KG1 (cell line): ENCODE results near the gene EOLA2.
"Not testable (repeated sequence)": the region's sequence is repeated elsewhere in the genome, so short reads cannot be mapped to it uniquely, and the experiment has no call there.

ENCODE experiments used
- DNase-seq: peaks from one replicate; lab custom pipeline; 2025; lab: John Stamatoyannopoulos, UW

EOLA2 gene

DNA sequence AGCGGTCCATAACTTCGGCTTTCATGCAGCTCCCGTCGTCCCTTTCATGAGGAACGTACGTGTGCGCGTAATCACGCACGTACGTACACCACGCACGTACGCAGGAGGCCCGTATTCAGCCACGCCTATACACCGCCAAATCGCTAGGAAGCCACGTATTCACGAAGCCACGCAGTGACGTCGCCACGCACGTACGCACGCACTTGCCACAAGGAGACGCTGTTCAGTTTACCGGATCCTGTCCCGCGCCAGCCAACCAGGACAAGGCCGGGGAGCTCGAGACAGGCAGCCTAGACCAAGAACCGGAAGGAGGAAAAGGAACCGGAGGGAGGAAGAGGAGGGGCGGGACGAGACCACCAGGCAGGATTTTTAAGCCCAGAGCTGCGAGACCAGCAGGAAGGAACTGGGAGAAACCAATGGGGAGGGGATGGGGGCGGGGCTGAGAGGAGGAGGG is at the start of gene EOLA2:
Gene EOLA2, minus strand, starts transcription at position 65 of the 454 bp plus-strand sequence. CDS start 4,617 bp downstream, outside the sequence.
- DNase-seq, result peak; percentile 80

DNA sequence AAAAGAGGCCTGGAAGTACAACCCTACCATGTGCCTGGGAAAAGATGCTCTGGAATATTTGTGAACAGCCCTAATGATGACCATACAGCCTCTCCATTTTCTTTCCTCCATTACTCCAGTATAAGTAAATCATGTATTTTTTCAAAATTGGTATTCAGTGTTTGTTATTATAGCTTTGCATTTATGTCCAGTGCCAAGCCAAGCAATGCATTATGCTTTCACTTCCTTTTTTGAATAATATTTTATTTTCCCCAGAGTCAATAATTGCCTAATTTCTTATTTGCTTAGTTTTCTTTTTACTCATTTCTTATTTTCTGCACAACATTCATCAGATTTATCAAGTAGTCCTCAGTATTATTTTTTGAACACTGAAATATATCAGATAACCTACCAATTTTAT is 49.3 kb upstream of the EOLA2 start:
- no peak for DNase-seq

GRCh38 chrX:149984411-149984810 is 46.1 kb upstream of the EOLA2 start:
- no peak for DNase-seq

DNA sequence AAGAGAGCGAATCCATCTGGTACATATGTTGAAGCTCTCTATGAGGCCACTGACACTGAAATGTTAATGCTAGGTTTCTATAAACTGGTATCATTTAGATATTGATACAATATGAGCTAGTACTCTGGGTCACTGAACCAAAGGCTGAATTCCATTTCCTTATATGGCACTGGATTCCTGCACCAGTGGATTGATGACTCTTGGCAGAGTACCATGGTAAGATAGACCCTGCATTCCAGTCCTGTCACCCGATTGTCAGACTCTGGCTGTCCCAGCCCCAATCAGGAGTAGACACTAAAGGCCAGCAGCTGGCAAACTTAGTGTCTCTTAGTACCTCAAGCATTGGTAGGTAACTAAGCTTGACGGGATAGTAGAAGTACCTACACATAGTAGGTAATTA is 44.0 kb upstream of the EOLA2 start:
- DNase-seq, result no peak

GRCh38 chrX:149979126-149979644 is 40.9 kb upstream of the EOLA2 start:
- no peak for DNase-seq

DNA sequence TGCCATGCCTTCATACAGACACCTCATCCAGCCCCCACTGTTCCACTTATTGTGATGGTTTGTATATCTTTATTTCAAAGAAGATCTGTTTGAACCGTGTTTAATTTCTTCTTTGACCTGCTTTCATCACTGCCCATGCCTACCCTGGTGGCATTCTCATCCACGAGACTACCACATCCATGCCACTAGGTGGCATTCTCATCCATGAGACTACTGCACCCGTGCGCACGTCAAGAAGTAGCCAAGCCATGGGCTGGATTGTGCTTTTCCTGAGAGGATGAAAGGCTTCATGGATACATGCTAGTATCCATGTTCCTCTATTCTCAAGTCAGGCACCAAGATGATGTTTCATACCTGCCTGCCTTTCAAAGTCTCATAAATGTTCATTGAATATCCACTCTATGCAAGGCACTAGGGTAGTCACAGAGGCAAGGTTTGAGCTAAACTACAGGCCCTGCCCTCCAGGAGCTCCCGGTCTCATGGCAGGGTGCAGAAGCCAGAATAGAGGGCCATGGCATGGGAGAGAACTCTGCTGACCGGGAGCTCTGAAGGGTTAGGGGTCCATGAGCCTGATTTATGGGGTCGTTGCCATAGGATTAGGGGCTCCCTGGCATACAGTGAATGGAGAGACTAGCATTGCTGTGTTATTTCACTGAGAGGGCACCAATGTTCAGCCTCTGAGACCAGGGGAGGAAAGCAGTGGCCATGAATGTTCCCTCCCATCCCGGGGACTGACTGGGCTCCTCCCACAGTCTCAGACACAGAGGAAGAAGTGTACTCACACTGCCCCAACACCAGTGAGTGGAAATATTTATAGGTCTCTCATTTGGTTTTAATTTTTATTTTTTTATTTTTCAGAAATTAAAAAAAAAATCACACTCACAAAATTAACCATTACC is 24.8 kb upstream of the EOLA2 start:
- DNase-seq, result no peak

- DNase-seq, result no peak
These were observed 23.7 kb upstream of the EOLA2 start for GRCh38 chrX:149962010-149962409.

DNA sequence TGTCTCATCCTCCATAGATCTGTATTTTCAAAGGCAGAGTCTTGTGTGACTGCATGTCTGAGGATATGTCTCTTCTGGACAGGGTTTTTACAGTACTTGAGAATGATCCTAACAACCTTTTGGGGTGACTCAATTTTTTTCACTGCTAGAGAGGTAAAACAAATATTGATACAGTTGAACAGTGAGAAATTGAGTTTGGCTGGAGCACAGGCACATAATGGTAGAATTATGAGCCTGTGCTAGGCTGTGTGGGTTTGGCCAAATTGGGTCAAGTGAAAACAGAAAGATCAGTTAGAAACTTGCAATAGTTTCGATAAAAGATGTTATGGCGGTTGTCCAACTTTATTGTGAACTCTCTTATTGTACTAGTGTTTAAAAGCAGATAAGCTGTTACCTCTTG is 23.3 kb upstream of the EOLA2 start:
- DNase-seq, result no peak

DNA sequence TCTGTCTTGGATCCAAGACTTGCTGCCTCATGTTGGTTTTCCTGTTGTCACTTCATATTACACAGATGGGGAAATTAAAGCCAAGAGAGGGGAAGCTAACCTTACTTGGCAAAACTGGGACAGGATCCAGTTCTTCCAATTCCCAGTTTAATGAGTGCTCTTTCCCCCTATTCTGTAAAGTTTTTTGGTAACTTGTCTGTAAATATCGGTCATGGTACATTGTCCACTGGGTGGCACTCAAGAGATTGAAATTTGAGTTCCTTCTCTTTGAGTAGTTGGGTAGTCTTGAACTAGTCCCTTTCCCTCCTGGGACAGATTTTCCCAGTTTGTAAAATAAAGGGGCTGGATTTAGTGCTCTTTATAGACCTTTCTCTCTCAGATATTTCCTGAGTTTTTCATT is 12.4 kb upstream of the EOLA2 start:
- DNase-seq, result peak; percentile 1

DNA sequence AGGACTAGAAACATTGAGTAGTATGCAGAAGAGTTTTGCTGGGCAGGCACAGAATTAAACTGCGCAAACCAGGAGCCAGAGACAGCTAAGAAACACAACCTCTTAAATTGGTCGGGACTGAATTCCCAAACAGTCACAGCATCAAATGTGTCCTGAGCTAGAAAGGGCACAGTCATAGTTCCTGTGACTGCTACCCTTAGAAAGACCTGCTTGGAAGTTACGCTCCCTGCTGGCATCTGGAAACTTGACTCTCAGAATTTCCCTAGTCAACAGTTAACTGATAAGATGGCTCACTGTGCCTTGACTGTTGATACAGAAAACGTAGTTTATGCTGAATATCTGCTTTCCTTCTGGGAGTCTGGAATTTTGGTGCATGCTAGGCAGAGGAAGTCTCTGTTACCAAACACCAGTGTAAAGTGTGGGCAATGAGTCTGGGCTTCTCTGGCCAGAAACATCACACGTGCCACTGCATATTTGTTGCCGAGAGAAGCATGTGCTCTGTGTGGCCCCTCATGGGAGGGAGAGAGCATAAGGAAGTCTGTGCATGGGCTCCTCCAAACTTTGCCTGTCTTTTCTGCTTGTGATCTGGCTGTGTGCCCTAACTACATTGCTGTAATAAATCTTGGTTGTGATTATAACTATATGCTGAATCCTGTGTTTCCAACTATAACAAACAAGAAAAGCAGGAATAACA is 11.6 kb upstream of the EOLA2 start:
- DNase-seq, result no peak

GRCh38 chrX:149948016-149948415 is 9.7 kb upstream of the EOLA2 start:
- DNase-seq, result no peak

DNA sequence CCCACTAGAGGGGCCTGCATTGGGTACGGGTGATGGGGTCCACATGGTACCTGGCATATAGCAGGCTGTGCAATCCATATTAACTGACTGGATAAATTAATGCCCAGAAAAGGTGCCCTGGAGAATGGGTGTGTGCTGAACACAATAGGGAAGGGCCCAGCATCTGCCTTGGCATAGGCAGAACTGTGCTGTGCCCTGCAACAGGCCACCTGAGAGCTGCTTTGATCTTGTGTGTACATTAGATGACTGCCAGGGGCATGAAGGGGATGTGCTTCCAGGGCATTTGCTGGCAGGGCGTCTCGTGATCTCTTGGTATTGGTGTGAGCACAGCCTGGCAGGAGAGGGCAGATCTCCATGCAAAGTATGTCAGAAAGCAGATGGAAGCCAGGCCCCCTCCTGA is 8.6 kb upstream of the EOLA2 start:
- DNase-seq, result not testable (repeated sequence)

- DNase-seq, result not testable (repeated sequence)
These were observed 7.5 kb upstream of the EOLA2 start for GRCh38 chrX:149945820-149946219.

GRCh38 chrX:149945087-149945670 is 6.9 kb upstream of the EOLA2 start:
- not testable (repeated sequence) for DNase-seq

DNA sequence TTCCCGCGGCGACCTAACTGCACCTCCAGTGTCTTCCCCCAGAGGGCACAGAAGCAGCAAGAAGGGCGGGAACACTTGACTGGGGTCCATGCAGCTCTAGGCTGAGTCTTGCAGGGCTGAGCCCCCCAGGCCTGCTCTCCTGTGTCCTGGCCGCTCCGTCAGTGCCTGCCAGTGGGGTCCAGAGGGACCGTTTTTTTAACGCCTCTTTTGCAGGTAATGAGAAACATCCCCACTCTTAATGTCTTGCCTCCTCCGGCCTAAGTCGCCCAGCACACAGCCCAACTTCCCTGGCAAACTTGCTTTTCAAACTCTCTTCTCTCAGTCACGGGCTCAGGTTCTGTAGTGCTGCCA is 2.4 kb upstream of the EOLA2 start:
- not testable (repeated sequence) for DNase-seq

GRCh38 chrX:149939905-149940673 is 1.8 kb upstream of the EOLA2 start:
- peak; percentile 76 for DNase-seq

DNA sequence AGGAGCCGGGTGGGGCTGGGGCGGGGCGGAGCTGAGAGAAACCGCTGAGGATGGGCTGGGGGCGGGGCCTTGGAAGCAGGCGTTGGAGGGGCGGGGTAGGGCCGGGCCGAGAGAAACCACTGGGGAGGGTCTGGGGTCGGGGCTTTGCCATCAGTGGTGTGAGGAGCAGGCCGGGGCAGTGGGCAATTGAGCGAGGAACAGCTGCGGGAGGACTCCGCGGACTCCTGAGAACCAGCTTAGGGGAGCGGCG is 1.3 kb upstream of the EOLA2 start:
- DNase-seq, result no peak

DNA sequence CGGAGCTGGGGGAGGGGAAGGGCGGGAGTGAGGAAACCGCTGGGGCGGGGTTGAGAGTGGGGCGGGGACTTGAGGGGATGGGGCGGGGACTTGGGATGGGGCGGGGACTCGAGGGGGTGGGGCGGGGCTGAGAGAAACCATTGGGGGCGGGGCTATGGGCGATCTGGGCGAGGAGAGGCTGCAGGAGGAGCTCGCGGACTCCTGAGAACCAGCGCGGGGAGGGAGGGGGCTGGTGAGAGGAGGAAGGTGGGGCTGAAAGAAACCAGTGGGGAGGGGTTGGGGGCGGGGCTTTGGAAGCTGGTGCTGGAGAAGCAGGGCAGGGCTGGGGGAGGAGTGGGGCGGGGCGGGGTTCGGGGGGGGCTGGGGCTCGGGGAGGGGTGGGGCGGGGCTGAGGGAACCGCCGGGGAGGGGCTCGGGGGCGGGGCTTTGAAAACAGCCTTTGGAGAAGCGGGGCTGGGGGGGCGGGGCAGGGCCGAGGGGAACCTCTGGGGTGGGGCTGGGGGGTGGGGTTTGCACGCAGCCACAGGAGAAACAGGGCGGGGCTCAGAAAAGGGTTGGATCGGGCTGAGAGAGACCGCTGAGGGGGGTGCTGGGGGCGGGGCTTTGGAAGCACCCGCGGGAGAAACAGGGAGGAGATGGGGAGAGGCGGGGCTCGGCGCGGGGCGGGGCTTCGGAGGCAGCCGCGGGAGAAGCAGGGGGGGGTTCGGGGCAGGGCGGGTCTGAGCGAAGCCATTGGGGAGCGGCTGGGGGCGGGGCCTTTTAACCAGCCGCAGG is 777 bp upstream of the EOLA2 start:
- peak; percentile 65 for DNase-seq

GRCh38 chrX:149937871-149938426 is 342 bp downstream of the EOLA2 start:
- DNase-seq, result no peak

DNA sequence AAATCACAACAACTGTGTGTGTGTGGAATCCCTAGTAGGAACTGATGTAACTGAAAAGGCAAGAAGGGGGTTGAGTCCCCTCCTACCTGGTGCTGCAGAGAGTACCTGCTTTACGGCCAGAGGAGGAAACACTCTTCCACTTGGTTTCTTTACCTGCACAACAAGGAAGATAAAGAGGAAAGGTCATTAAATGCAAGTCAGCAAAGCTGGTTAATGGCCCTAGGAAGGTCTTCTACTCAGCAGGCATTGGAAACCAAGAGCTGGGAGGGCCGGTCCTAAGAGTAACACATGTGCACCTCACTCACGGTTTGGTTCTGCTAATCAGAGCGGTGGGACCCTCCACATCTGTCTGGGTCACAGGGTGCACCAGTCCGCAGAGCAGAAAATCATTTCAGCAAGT is 963 bp downstream of the EOLA2 start:
- not testable (repeated sequence) for DNase-seq

DNA sequence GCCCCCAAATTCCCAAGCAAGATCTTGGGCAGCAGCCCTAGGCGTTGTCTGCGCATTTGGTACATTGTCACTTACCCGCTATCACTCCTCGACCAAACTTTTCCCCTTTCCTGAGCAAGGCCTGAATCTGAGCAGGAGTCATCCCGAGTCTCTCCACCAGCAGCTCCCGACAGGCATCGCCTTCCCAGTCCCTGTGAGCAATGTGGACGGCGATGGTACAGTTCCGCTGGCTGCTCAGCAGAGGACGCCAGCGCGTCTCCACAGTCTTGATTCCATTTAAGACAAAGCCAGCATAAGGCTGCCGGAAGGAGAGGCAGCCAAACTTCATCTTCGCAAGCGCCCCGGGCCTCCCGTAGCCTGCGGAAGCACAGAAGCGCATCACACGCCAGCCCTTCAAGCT is 4.7 kb downstream of the EOLA2 start:
- DNase-seq, result not testable (repeated sequence)
